ENCODE measurements around the gene MZT2A. TPM values are rescaled to one million over a fixed set of nuclear protein-coding genes. Genes with fewer than 3 reads are reported as not detected.
"Not testable (repeated sequence)": the region's sequence is repeated elsewhere in the genome, so short reads cannot be mapped to it uniquely, and the experiment has no call there.

The MZT2A gene
- polyA plus RNA-seq, 4 donors: 28.2 to 95.3 (median 50.9) TPM

- not testable (repeated sequence) for DNase-seq (ENCODE audit: low read depth in 4 of 4, low spot score in 3 of 4)
Observed at GRCh38 chr2:131471624-131472023, 20.6 kb downstream of the MZT2A start.

- not testable (repeated sequence) for DNase-seq (ENCODE audit: low read depth in 4 of 4, low spot score in 3 of 4)
Observed at GRCh38 chr2:131470944-131471343, 21.3 kb downstream of the MZT2A start.

GRCh38 chr2:131467722-131468121 lies 24.5 kb downstream of the MZT2A start:
- not testable (repeated sequence) for DNase-seq (ENCODE audit: low read depth in 4 of 4, low spot score in 3 of 4)

GRCh38 chr2:131454914-131455313 lies 37.3 kb downstream of the MZT2A start:
- DNase-seq (ENCODE audit: low read depth in 4 of 4, low spot score in 3 of 4): not testable (repeated sequence)

- not testable (repeated sequence) for DNase-seq (ENCODE audit: low read depth in 4 of 4, low spot score in 3 of 4)
Observed at GRCh38 chr2:131451265-131451949, 40.8 kb downstream of the MZT2A start.

- not testable (repeated sequence) for DNase-seq (ENCODE audit: low read depth in 4 of 4, low spot score in 3 of 4)
Observed at GRCh38 chr2:131447981-131448380, 44.2 kb downstream of the MZT2A start.

GRCh38 chr2:131445896-131446295 lies 46.3 kb downstream of the MZT2A start:
- DNase-seq (ENCODE audit: low read depth in 4 of 4, low spot score in 3 of 4): no peak

- DNase-seq (ENCODE audit: low read depth in 4 of 4, low spot score in 3 of 4): not testable (repeated sequence)
Observed at GRCh38 chr2:131445515-131445797, 46.7 kb downstream of the MZT2A start.

GRCh38 chr2:131444736-131445514 lies 47.3 kb downstream of the MZT2A start:
- not testable (repeated sequence) for DNase-seq (ENCODE audit: low read depth in 4 of 4, low spot score in 3 of 4)

- not testable (repeated sequence) for DNase-seq (ENCODE audit: low read depth in 4 of 4, low spot score in 3 of 4)
Observed at GRCh38 chr2:131440742-131441468, 51.3 kb downstream of the MZT2A start.

Other genes with a start within 250 kb of the MZT2A start
- 1 to 10 TPM in 3 of 4 donors, under 1 TPM in 1; 0.50 to 2.6 (median 1.7) TPM for gene RAB6D, start 128.2 kb downstream of the MZT2A start, polyA plus RNA-seq (ENCODE audit: insufficient read length in 4 of 4)
- 1 to 10 TPM in 1 of 4 donors, under 1 TPM in 3; 0.29 to 1.4 (median 0.38) TPM for gene TUBA3D, start 16.3 kb downstream of the MZT2A start, polyA plus RNA-seq (ENCODE audit: insufficient read length in 4 of 4)
- 10 to 100 TPM; 10.5 to 21.6 (median 14.4) TPM for gene CCDC74A, start 35.5 kb upstream of the MZT2A start, polyA plus RNA-seq (ENCODE audit: insufficient read length in 4 of 4)

Measured in left renal pelvis (tissue), 4 donors.